ENCODE measurements around the gene CD151.

Gene CD151

DNA sequence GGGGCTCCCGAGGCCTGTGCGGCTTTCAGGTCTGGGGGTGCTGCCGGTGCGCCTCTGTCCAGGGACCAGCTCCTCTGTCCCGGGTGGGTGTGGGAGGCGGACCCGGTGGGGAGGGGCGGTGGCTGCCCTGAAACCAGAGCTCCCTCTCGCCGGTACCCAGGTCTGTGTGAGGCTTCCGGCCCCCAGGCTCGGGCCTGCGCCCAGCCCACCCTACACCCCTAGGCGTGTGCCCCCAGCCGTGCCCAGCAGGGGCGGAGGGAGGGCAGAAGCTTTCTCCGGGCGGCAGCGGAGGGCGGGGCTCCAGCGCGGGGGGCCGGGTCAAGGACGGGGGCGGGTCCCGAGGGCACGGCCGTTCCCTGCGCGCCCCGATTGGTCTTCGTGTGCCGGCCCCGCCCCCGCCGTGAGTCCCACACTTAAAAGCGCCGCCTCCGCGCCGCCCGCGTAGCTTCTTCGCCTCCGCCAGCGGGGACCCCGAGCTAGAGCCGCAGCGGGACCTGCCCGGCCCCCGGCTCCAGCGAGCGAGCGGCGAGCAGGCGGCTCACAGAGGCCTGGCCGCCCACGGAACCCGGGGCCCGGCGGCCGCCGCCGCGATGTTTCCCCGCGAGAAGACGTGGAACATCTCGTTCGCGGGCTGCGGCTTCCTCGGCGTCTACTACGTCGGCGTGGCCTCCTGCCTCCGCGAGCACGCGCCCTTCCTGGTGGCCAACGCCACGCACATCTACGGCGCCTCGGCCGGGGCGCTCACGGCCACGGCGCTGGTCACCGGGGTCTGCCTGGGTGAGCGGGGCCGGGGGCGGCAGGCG lies 13.4 kb upstream of the CD151 start:
- TF ChIP-seq, protein P1, sequence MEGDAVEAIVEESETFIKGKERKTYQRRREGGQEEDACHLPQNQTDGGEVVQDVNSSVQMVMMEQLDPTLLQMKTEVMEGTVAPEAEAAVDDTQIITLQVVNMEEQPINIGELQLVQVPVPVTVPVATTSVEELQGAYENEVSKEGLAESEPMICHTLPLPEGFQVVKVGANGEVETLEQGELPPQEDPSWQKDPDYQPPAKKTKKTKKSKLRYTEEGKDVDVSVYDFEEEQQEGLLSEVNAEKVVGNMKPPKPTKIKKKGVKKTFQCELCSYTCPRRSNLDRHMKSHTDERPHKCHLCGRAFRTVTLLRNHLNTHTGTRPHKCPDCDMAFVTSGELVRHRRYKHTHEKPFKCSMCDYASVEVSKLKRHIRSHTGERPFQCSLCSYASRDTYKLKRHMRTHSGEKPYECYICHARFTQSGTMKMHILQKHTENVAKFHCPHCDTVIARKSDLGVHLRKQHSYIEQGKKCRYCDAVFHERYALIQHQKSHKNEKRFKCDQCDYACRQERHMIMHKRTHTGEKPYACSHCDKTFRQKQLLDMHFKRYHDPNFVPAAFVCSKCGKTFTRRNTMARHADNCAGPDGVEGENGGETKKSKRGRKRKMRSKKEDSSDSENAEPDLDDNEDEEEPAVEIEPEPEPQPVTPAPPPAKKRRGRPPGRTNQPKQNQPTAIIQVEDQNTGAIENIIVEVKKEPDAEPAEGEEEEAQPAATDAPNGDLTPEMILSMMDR (conservative IDR thresholded peaks at IDR 0.05; ENCODE audit: low read depth) = no peak
- POLR2A ChIA-PET (ENCODE audit: low non-redundant PET) = interaction anchor here (0.7 to 1.6 kb wide), 9 partner anchors 10 to 48 kb away, joined by 3 to 10 read pairs (median 4); partner anchors contain the start of genes CD151, POLR2L, RPLP2 and TSPAN4
- CTCF ChIA-PET = interaction anchor here (0.7 to 0.8 kb wide), 2 partner anchors 15 to 232 kb away, joined by 3 read pairs; no protein-coding TSS in a partner anchor
- DNase-seq (ENCODE audit: low spot score) = peak; percentile 82
- H3K27ac ChIP-seq = peak overlapping the region; percentile 97

DNA sequence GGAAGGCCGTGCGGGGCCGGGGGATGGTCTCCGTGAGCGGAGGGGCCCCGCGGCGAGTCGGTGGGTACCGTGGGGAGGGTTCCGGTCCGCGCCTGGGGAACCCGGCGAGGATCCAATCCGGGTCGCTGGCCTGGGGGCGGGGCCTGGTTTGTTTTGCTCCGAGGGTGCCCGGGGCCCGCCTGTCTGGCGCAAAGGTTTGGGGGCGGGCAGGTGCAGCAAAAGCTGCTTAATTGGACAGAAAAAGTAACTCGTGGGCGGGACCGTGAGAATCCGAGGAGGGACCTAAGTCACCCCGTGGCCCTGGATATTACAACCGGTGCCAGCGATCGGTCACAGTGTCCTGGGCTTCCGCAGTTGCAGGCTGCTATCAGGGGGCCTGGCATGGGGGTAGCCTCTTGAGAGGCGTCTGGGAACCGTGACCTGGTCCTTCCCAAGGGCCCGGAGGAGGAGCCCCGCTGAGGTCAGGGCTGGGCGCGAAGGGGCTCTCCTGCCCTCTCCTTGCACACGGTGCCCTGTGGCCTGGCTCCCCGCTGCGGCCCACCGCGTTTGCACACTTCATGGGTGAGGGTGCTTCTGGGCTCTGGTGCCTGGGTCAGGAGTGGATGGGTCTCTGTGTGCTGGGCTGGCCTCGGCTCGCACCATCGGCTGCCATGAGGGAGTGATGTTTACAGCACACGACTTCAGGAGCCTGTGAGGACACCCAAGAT lies 12.7 kb upstream of the CD151 start:
- TF ChIP-seq, protein P1 (conservative IDR thresholded peaks at IDR 0.05; ENCODE audit: low read depth) = no peak
- peak overlapping the region; percentile 97 for H3K27ac ChIP-seq
- CTCF ChIA-PET = interaction anchor here (0.8 kb wide), 1 partner anchor 232 kb away, joined by 3 read pairs; no protein-coding TSS in a partner anchor
- DNase-seq (ENCODE audit: low spot score) = peak; percentile 72
- POLR2A ChIA-PET (ENCODE audit: low non-redundant PET) = interaction anchor here (1.3 to 1.6 kb wide), 4 partner anchors 11 to 22 kb away, joined by 3 to 10 read pairs (median 6); partner anchors contain the start of genes POLR2L, RPLP2 and TSPAN4

DNA sequence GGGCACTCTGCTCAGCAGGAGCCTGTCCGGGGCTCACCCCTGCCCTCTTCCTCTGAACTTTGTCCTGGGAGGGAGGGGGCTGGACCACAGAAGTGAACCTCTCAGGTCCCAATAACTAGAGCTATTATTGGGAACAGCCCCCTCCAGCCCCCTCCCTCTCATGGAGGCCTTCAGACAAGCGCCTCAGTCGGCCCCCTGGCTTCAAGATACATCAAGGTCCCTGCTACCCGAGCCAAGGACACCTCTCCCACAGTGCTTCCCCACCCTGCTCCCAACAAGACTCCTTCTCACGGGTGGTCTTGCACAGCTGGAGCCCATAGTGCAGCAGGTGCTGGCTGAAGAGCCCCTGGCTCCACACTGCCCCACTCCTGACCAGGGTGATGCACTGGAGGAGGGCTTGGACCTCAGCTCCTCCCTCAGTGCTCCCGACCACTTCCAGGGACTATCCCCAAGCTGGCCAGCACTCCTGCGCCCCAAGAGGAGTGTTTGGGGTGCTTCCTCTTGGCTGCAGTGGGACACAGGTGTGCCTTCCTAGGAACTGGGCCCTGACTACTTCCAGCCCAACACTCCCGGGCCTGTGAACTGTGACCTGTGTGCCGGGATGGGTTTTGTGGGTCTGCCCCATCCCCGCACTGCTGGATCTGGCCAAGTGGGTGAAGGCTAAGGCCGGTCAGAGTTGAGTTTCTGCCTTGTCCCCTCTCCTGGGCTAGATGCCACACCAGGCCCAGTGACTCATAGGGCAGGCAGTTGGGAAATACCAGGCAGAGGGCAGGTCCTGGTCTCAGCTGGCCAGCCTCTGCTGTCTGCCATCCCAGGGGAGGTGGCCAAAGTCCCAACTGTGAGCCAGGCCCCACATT lies 11.9 kb upstream of the CD151 start:
- H3K27ac ChIP-seq = peak overlapping the region; percentile 97
- no peak for DNase-seq (ENCODE audit: low spot score)
- CTCF ChIA-PET = no interaction called here
- POLR2A ChIA-PET (ENCODE audit: low non-redundant PET) = interaction anchor here (1.5 to 2.0 kb wide), 2 partner anchors 17 kb away, joined by 3 to 6 read pairs; no protein-coding TSS in a partner anchor
- TF ChIP-seq, protein P1 (conservative IDR thresholded peaks at IDR 0.05; ENCODE audit: low read depth) = no peak

DNA sequence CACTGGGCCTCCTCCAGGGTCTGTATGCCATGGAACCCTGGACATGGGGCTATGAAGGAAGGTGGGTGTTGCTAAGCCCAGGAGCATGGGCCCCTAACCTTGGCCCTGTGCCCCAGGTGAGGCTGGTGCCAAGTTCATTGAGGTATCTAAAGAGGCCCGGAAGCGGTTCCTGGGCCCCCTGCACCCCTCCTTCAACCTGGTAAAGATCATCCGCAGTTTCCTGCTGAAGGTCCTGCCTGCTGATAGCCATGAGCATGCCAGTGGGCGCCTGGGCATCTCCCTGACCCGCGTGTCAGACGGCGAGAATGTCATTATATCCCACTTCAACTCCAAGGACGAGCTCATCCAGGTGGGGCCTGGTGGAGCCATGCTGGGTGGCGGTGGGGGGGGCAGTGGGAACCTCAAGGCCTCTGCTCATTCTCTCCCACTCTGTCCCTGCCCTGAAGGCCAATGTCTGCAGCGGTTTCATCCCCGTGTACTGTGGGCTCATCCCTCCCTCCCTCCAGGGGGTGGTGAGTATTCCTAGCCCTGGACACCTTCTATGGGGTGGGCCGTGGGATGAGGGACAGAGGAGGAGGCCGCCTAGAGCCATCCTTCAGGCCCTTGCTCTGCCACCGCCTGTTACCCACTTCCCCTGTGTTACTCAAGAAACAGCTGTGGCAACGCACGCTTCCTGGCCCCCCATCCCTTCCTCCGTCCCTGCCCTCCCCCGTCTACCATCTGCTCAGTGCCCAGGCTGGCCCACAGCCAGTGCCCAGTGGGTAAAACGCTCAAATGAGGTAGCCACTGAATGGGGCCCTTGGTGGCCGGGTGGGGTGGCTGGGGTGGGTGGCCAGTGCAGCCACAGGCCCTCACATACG lies 11.0 kb upstream of the CD151 start:
- TF ChIP-seq, protein P1 (conservative IDR thresholded peaks at IDR 0.05; ENCODE audit: low read depth) = no peak
- ChIA-PET CTCF (no interaction called here), POLR2A (ENCODE audit: low non-redundant PET) (interaction anchor here (0.6 to 2.0 kb wide), 3 partner anchors 13 to 21 kb away, joined by 3 to 6 read pairs (median 3); partner anchors contain the start of genes POLR2L and TSPAN4)
- DNase-seq (ENCODE audit: low spot score) = no peak
- H3K27ac ChIP-seq = peak overlapping the region; percentile 97

DNA sequence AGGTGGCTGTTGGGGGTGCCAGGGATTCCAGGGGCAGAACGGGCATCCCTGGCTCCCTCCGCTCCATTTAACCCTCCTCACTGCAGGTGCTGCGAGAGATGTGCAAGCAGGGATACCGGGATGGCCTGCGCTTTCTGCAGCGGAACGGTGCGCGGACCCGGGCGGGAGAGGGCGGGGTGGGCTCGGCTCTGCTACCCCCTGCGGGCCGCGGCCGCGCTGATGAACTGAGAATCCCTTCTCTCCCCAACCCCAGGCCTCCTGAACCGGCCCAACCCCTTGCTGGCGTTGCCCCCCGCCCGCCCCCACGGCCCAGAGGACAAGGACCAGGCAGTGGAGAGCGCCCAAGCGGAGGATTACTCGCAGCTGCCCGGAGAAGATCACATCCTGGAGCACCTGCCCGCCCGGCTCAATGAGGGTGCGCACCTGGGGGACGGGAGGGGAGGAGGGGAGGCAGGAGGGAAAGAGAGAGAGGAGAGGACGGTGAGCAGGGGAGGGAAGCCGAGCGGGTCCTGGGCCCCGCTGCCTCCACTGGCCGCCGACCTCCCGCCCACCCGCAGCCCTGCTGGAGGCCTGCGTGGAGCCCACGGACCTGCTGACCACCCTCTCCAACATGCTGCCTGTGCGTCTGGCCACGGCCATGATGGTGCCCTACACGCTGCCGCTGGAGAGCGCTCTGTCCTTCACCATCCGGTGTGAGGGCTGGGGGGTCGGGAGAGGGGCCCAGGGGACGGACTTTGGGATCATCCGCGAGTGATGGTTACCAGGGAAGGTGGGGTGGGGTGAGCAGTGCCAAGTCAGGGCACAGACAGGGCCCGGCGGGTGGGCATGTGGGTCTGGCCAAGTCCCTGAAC lies 9.1 kb upstream of the CD151 start:
- TF ChIP-seq, protein P1 (conservative IDR thresholded peaks at IDR 0.05; ENCODE audit: low read depth) = no peak
- DNase-seq (ENCODE audit: low spot score) = no peak
- H3K27ac ChIP-seq = peak overlapping the region; percentile 97
- POLR2A ChIA-PET (ENCODE audit: low non-redundant PET) = interaction anchor here (0.7 kb wide), 1 partner anchor 12 kb away, joined by 8 read pairs; no protein-coding TSS in a partner anchor
- CTCF ChIA-PET = no interaction called here

All from RWPE1 (cell line).